GM21528 (cell line): ENCODE results near the gene PAN2.
A peak's percentile ranks its signal among the peaks of the same experiment; 100 is the strongest.
"Not testable (repeated sequence)": the region's sequence is repeated elsewhere in the genome, so short reads cannot be mapped to it uniquely, and the experiment has no call there.

Source experiments
- ATAC-seq: cut with Tn5 transposase; IDR thresholded peaks from one replicate; pipeline ENCODE4 v1.9.1; 2021; ENCODE audit warnings: mild to moderate bottlenecking, moderate library complexity; ENCODE audit not compliant: unreplicated experiment, low FRiP score

Gene PAN2

GRCh38 chr12:56333679-56334489 lies at the start of gene PAN2:
Gene PAN2 (minus strand): TSS chr12:56334000. CDS start chr12:56333094, 906 bp downstream.
- ATAC-seq: peak; percentile 88

GRCh38 chr12:56382611-56383010 lies 48.8 kb upstream of the PAN2 start:
- no peak for ATAC-seq

- ATAC-seq: no peak
These were observed 44.2 kb upstream of the PAN2 start for GRCh38 chr12:56377989-56378316.

- ATAC-seq: no peak
These were observed 43.6 kb upstream of the PAN2 start for GRCh38 chr12:56377310-56377988.

GRCh38 chr12:56375598-56376434 lies 42.0 kb upstream of the PAN2 start:
- peak; percentile 72 for ATAC-seq

- ATAC-seq: peak; percentile 36
These were observed 41.2 kb upstream of the PAN2 start for GRCh38 chr12:56374726-56375597.

- ATAC-seq: no peak
These were observed 39.7 kb upstream of the PAN2 start for GRCh38 chr12:56373515-56373914.

GRCh38 chr12:56366948-56367347 lies 33.1 kb upstream of the PAN2 start:
- no peak for ATAC-seq

GRCh38 chr12:56362130-56363059 lies 28.6 kb upstream of the PAN2 start, which contains the start of gene APOF:
Gene APOF (minus strand): TSS chr12:56362857. CDS start chr12:56362745, 112 bp downstream.
- ATAC-seq: no peak

GRCh38 chr12:56361487-56362129 lies 27.8 kb upstream of the PAN2 start:
- ATAC-seq: no peak

GRCh38 chr12:56359851-56360767 lies 26.3 kb upstream of the PAN2 start, which contains the start of gene STAT2:
Gene STAT2 (minus strand): TSS chr12:56360107. CDS start chr12:56356571, 3,536 bp downstream.
- ATAC-seq: peak; percentile 95

GRCh38 chr12:56358836-56359532 lies 25.2 kb upstream of the PAN2 start:
- no peak for ATAC-seq

- no peak for ATAC-seq
These were observed 17.5 kb upstream of the PAN2 start for GRCh38 chr12:56351325-56351724.

- no peak for ATAC-seq
These were observed 16.9 kb upstream of the PAN2 start for GRCh38 chr12:56350662-56351061.

- ATAC-seq: no peak
These were observed 15.0 kb upstream of the PAN2 start for GRCh38 chr12:56348776-56349175.

GRCh38 chr12:56347255-56347654 lies 13.5 kb upstream of the PAN2 start:
- ATAC-seq: not testable (repeated sequence)

GRCh38 chr12:56346675-56347074 lies 12.9 kb upstream of the PAN2 start:
- no peak for ATAC-seq
